NCI-H82 treated with DMSO at 0.1 percent for 48 hours (cell line): Measurements from ENCODE around the gene EHD4.

Source experiments
- DNase-seq: peaks from one replicate; lab custom pipeline; 2025; ENCODE audit not compliant: unreplicated experiment; lab: John Stamatoyannopoulos, UW

EHD4 gene

GRCh38 chr15:41939986-41940385, 32.4 kb downstream of the EHD4 start:
- DNase-seq: no peak

DNA sequence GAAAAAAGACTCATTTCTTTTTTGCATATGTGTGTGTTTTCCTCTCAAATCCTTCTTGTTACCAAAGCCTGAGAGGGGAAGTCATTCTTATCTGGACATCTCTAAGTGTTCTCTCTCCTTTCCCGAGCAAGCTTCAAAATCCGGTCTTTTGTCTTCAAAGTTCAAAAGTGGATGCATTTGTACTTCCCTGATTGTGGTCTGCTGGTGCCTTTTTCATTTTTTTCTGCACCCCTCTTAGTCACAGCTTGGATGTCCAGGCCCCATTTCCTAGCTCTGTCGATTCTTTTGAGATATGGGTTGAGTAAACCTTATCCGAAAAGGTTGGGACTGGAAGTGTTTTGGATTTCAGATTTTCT, 34.8 kb downstream of the EHD4 start:
- no peak for DNase-seq

GRCh38 chr15:41936649-41937567, 35.4 kb downstream of the EHD4 start:
- no peak for DNase-seq

GRCh38 chr15:41936155-41936554, 36.2 kb downstream of the EHD4 start:
- no peak for DNase-seq

DNA sequence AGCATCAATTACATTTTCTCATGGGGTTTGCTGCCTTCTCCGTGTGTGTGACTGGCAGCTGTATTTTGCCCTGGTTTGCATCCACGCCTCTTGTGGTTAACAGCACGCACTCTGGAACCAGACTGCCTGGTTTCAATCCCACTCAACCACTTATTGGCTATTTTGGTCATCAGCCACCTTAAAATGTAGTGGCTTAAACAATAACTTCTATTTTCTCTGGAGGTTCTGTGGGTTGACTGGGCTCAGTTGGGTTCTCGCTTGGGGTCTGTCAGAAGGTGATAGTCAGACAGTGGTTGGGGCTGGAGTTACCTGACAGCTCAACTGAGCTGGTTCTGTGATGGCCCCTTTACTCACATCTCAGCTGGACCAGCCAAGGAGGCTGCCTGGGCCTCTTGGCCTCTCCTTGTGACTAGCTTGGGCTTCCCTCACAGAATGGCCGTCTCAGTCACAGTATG, 36.8 kb downstream of the EHD4 start:
- DNase-seq: no peak

GRCh38 chr15:41934843-41935242, 37.5 kb downstream of the EHD4 start:
- no peak for DNase-seq

DNA sequence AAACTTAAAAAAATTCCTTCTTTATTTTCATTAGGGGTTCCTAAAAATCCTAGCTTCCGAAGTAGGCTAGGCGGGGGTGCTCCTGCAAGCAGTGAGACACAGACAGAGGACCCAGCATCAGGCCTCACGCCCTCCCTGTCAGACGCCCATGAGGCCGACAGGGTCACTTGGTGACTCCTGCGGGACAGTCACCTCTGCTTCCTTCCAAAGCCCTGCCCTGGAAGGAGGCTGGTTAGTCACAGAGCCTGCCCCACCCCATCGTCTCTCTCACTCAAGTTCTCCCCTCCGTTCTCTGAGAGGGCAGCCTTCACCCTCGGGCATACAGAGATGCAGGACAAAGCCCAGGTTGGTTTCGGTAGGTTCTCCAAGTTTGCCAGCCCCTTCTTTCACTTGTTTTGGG, 38.6 kb downstream of the EHD4 start:
- DNase-seq: no peak

DNA sequence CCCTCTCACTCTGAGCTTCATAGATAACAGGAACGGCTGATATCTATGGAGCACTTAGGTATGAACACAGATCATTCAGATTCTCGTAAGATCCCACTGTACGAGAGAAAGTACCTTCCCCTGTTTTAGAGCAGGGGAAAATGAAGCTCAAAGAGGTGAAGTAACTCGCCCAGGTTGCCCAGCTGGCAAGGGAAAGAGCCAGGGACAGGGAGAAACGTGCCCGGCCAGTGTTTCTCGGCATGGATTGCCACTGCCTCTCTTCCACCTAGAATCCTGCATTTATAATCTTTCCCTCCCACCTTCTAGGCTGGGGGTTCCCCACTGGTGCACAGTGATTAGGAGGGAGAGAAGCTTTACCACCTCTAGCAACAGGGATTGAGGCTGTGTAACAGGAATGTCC, 39.0 kb downstream of the EHD4 start:
- no peak for DNase-seq

DNA sequence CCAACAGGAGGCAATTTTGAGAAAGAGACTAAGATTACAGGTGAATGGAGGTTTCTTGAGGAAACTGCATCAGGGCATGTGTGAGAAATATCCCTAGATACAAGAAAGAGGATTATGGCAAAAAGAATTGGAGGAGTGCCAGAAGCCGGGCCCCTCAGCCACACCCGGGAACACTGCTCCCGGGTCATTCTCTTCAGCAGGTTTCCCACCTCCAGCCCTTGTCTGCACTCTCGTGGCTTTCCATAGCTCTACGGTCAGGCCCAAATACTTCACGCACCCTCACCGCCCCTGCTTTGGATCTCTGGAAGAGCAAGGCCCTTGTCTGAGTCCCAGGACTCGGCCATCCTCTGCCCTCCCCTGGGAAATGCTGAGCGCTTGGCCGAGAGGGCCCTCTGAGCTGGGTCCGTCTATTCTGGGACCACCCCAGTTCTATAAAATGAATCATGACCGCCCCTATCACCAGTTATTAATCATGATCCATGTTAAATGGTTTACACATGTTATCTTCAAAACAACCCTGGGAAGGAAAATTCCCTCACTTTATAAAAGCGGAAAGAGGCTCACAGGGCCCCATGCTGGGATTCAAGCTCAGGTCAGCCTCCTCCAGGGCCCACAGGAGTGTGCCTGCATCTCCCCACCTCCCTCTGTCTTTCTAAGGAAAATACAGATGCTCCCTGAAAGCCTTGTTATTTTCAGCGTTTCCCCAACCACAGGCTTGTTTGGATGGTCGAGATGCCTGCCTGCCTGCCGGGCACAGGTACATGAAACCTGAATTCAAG, 39.7 kb downstream of the EHD4 start:
- no peak for DNase-seq

DNA sequence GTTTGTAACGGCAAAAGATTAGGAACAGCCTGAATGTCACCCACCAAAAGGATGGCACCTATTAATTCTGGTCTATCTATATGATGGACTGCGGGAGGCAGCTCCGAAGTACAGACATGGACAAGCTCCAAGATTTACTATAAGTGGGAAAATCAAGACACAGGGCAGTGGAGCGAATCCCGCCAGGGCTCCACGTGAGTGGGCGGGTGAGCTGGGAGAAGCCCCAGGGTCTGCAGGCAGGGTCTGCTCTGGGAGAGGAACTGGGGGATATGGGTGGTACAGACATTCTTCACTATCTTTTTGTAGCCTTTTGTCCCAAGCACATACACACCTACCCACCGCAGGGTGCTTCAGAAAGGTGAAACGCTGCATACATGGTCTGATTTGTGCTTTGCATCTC, 40.3 kb downstream of the EHD4 start:
- no peak for DNase-seq

GRCh38 chr15:41930867-41931222, 41.5 kb downstream of the EHD4 start:
- no peak for DNase-seq

DNA sequence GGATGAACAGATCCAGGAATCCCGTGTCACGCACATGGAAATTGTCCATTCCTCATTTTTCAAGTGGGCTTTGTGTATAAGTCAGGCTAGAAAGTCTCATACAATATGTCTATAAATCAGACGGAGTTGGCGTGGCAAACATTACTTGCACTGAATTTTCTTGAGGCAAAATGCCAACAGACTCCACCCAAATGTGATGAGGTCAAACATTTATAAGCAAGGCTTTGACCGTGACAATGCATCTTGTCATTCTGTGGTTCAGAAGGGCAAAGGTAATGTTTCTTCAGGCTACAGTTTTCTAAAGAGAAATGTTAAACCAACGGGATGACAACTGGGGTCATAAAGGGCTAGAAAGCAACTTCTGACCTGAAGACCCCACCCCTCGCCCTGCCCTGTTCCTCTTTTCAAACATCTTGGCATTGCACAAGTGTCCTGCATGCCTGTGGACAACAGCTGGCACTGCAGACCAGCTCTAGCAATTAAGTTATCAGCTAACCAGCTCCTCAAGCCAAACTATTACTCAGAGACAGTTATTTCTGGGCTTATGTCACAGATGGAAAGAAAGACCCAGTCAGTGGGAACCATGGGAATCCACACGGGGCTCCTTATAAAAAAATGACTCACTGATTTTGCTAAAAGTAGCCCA, 42.0 kb downstream of the EHD4 start:
- no peak for DNase-seq

- DNase-seq: no peak
These were observed 43.4 kb downstream of the EHD4 start for GRCh38 chr15:41928637-41929620.

DNA sequence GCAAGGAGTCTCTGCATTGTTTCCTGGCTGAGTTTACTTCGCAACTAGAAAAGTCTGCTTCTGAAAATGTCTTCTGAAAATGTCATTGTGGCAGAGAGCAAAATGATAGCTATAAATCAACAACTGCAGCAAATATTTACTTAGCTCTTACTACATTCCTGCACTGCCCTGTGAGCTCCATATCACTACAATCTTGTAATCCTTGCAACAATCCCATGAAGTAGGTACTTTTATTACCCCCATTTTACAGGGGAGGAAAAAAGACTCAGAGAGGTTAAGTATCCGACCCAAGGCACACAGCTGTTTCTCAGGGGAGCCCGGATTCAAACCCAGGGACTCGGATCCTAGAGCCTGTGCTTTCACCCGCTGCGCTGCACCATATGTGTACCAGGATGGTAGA, 44.3 kb downstream of the EHD4 start:
- no peak for DNase-seq

DNA sequence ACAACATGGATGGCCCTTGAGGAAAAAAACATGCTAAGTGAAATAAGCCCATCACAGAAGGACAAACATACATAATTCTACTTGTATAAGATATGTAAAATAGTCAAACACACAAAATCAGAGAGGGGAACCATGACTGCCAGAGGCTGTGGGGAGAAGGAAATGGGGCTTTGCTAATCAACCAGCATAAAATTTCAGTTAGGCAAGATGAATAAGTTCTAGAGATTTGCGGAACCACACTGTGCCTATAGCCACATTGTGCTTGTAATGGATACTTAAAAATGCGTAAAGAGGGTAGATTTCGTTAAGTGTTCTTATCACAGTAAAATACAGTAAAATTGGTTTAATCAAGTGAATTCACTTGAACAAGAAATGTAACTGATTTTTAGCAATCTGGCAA, 44.8 kb downstream of the EHD4 start:
- DNase-seq: no peak

GRCh38 chr15:41926185-41927056, 45.9 kb downstream of the EHD4 start:
- DNase-seq: no peak

DNA sequence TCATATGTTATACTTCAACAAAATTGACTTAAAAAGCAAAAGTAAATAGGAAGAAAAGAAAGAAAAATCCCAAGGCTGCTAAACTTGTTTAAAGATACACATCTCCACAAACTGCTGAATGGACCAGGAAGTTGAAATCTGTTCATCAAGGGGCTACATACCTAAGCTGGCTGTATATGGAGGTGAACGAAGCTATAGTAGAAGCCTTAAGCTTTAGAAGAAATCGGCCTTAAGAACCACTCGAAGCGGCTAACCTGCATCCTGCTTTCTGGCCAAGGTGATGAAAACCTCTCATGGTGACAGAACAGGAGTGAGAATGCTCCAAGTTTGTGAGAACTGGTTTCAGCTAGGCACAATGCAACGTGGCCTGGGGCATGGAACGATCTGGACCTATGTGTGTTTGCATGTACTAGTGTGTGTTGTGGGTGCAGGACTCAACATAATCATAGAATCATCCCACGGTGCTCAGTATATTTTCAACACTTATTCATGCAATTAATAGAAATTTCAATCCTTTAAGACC, 47.2 kb downstream of the EHD4 start:
- DNase-seq: no peak

GRCh38 chr15:41923401-41923997, 48.9 kb downstream of the EHD4 start:
- DNase-seq: no peak

GRCh38 chr15:41922353-41922752, 50.0 kb downstream of the EHD4 start:
- DNase-seq: no peak
